ENCODE measurements around the gene ASB1. TPM values are rescaled to one million over a fixed set of nuclear protein-coding genes. Genes with fewer than 3 reads are reported as not detected.

The ASB1 gene
- total RNA-seq, 4 donors from 2014 or later: 12.4 to 19.5 (median 15.6) TPM

DNA sequence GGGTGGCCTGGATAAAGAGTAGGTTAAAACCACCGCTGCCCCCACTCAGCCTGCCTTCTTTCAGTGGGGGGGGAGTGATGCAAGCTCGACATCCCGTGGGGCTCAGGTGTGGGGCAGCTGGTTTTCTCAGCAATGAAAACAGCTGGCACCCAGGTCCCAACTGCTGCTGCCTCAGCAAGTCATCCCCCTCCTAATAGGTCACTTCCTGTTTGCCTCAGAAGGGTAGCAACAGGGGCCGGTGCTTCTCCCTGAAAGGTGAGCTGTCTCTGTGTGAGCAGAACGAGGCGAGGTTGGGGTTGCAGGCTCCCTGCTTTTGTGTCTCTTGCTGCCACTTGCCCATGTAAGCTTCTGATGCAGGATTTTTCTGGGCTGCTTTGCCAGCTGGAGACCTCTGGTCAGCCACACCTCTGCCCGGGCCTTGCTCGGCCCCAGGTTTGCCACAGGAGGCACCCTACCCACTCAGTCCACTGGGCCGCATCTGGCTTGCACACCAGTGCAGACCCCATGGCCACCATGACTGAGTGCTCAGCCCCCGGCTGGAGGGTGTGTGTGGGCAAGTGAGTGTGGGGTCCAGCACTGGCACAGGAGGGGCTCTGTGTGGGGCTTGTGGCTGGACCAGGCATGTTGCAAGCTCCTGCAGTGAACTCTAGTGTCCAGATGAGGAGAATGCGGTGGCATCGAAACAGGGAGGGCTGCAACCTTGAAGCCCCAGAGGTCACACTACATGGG is 11.5 kb upstream of the ASB1 start:
- no peaks in the 10 kb centered on the region for H3K27me3 ChIP-seq
- 91 to 95% methylated on average over 8 of the region's 12 CpGs for WGBS, 2 donors
- H3K9me3 ChIP-seq: no peaks in the 10 kb centered on the region
- H3K36me3 ChIP-seq: no peaks in the 10 kb centered on the region
- TF ChIP-seq POLR2A (IDR thresholded peaks at IDR 0.05) (no peak), CTCF (IDR thresholded peaks at IDR 0.05) (no peak)
- DNase-seq: no peak
- intact Hi-C loops (cut with DNase I): no loop called here
- no peak overlapping the region for H3K27ac ChIP-seq
- no peaks in the 10 kb centered on the region for H3K4me1 ChIP-seq
- no peak overlapping the region for H3K4me3 ChIP-seq (replicated peaks in 1 of 3)

- no peaks in the 10 kb centered on the region for H3K27me3 ChIP-seq
- intact Hi-C loops (cut with DNase I): no loop called here
- WGBS, 2 donors: 93 to 100% methylated on average over 5 of the region's 5 CpGs
- H3K27ac ChIP-seq: no peak overlapping the region
- H3K9me3 ChIP-seq: no peaks in the 10 kb centered on the region
- DNase-seq: no peak
- no peak for TF ChIP-seq POLR2A (IDR thresholded peaks at IDR 0.05)
- no peak for TF ChIP-seq CTCF (IDR thresholded peaks at IDR 0.05)
- H3K4me3 ChIP-seq (replicated peaks in 1 of 3): no peak overlapping the region
- H3K36me3 ChIP-seq: no peaks in the 10 kb centered on the region
- H3K4me1 ChIP-seq: peaks cover 0 to 5% of the 10 kb centered on the region in 2 donors
Measured at GRCh38 chr2:238415893-238416292, 10.8 kb upstream of the ASB1 start.

DNA sequence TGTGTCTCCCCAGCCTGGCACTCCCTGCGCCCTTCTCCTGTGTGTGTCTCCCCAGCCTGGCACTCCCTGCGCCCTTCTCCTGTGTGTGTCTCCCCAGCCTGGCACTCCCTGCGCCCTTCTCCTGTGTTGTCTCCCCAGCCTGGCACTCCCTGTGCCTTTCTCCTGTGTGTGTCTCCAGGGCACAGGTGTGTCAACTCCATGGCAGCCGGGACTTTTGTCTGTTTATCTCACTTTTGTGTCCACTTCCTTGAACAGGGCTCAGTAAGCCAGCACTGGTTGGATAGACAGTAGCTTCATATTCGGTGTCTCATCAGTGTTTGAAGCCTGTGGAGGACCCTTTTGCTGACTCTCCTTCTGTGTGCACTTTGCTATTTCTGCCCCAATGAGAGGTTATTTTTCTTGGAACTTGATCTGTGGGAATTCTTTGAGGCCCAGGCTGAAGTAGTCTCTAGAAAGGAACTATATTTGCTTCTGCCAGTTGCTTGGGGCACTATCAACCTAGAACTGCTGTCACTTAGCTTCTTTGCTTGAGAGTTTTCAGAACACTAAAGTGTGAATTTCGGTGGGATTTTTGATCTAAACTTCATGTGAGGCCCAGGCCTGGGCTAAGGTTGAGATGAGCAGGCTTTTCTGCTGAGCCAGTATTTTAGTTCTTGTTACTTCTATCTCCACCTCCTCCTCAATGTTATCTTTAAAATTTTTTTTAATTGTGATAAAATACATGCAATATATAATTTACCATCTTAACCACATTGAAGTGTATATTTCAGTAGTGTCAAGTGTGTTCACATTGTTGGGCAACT is 8.3 kb upstream of the ASB1 start:
- Histone ChIP-seq H3K36me3 (no peaks in the 10 kb centered on the region), H3K27ac (no peak overlapping the region), H3K4me3 (replicated peaks in 1 of 3) (no peak overlapping the region), H3K27me3 (no peaks in the 10 kb centered on the region), H3K9me3 (no peaks in the 10 kb centered on the region), H3K4me1 (peaks cover 0 to 7% of the 10 kb centered on the region in 2 donors)
- 57 to 69% methylated on average over 5 to 6 of the region's 6 CpGs for WGBS, 2 donors
- no peak for DNase-seq
- intact Hi-C loops (cut with DNase I): no loop called here
- TF ChIP-seq CTCF (IDR thresholded peaks at IDR 0.05) (no peak), POLR2A (IDR thresholded peaks at IDR 0.05) (no peak)

- TF ChIP-seq CTCF (IDR thresholded peaks at IDR 0.05): no peak
- TF ChIP-seq POLR2A (IDR thresholded peaks at IDR 0.05): no peak
- H3K27me3 ChIP-seq: no peaks in the 10 kb centered on the region
- H3K9me3 ChIP-seq: no peaks in the 10 kb centered on the region
- H3K27ac ChIP-seq: no peak overlapping the region
- no peak for DNase-seq
- H3K36me3 ChIP-seq: no peaks in the 10 kb centered on the region
- peaks cover 0 to 7% of the 10 kb centered on the region in 2 donors for H3K4me1 ChIP-seq
- H3K4me3 ChIP-seq (replicated peaks in 1 of 3): no peak overlapping the region
- intact Hi-C loops (cut with DNase I): no loop called here
- 85 to 89% methylated on average over 2 of the region's 2 CpGs for WGBS, 2 donors
Measured at GRCh38 chr2:238418999-238419546, 7.7 kb upstream of the ASB1 start.

DNA sequence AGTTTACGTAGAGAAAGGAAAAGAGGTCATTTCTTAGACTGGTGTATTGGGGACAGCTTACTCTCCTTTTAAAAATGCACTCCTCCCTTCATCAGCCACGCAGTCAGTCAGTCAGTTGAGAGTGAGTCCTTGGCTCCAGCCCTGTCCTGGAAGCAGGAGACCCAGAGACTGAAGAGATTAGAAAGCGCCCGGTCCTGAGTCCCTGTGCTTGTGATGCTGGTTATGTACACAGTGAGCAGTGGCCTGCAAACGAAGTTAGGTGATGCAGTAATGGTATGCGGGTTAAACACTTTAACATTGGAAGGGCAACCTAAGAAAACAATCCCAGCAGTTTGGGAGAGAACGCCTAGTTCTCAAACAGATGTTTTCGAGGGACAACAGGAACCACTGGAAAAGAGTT is 6.3 kb upstream of the ASB1 start:
- WGBS, 2 donors: 58 to 62% methylated on average over 8 of the region's 8 CpGs
- H3K4me1 ChIP-seq: peaks cover 0 to 7% of the 10 kb centered on the region in 2 donors
- no peak for TF ChIP-seq POLR2A (IDR thresholded peaks at IDR 0.05)
- no peak for TF ChIP-seq CTCF (IDR thresholded peaks at IDR 0.05)
- no peaks in the 10 kb centered on the region for H3K9me3 ChIP-seq
- H3K27me3 ChIP-seq: no peaks in the 10 kb centered on the region
- H3K27ac ChIP-seq: no peak overlapping the region
- H3K4me3 ChIP-seq (replicated peaks in 1 of 3): no peak overlapping the region
- no peaks in the 10 kb centered on the region for H3K36me3 ChIP-seq
- intact Hi-C loops (cut with DNase I): no loop called here
- no peak for DNase-seq
